ENCODE results near the gene PDAP1. TPM values are rescaled to one million over a fixed set of nuclear protein-coding genes. Genes with fewer than 3 reads are reported as not detected.

Gene PDAP1
- total and polyA plus RNA-seq, 2 experiments from 2014 or later, result 93.1 to 134 TPM

- peaks cover 93% of the 10 kb centered on the region for H3K36me3 Mint-ChIP-seq (ENCODE audit: low read depth)
Observed at GRCh38 chr7:99456288-99456687, 47.9 kb upstream of the PDAP1 start.

More at GRCh38 chr7:99456288-99456687, 47.9 kb upstream of the PDAP1 start:
- H3K27ac Mint-ChIP-seq, result no peak overlapping the region
- no peaks in the 10 kb centered on the region for H3K4me1 ChIP-seq (ENCODE audit: insufficient read depth)
- peaks cover 30% of the 10 kb centered on the region for H4K20me1 ChIP-seq (replicated peaks; ENCODE audit: insufficient read depth)
- H3F3A ChIP-seq (replicated peaks; ENCODE audit: low read depth), result peaks cover 49% of the 10 kb centered on the region
- DNase-seq (ENCODE audit: low spot score) (no peak), ATAC-seq (no peak)
- peaks cover 35% of the 10 kb centered on the region for H3K79me2 ChIP-seq (replicated peaks; ENCODE audit: insufficient read depth)
- H3K4me1 Mint-ChIP-seq, result 0 out of 3 replicates have a peak, but pooled peaks cover 4% of the 10 kb centered on the region
- TF ChIP-seq EZH2 (IDR thresholded peaks at IDR 0.05; ENCODE audit: low read depth, unreplicated experiment) (no peak), POLR2AphosphoS5 (IDR thresholded peaks at IDR 0.05; ENCODE audit: low read depth) (no peak), ZNF114 (CRISPR knock-in tag; IDR thresholded peaks at IDR 0.05) (no peak), REST (IDR thresholded peaks at IDR 0.05; ENCODE audit: unreplicated experiment) (no peak), EZH2phosphoT487 (IDR thresholded peaks at IDR 0.05; ENCODE audit: unreplicated experiment) (no peak), ZNF331 (CRISPR knock-in tag; IDR thresholded peaks at IDR 0.05; ENCODE audit: low read depth) (no peak), ZNF462 (CRISPR knock-in tag; IDR thresholded peaks at IDR 0.05) (no peak), ETS1 (IDR thresholded peaks at IDR 0.05) (no peak), CTCF (conservative IDR thresholded peaks at IDR 0.05; ENCODE audit: low read depth in 2 of 2) (no peak), STAT1 (IDR thresholded peaks at IDR 0.05; ENCODE audit: unreplicated experiment) (no peak), JUNB (IDR thresholded peaks at IDR 0.05; ENCODE audit: unreplicated experiment) (no peak), CREB1 (CRISPR knock-in tag; IDR thresholded peaks at IDR 0.05; ENCODE audit: low read depth) (no peak), NANOG (IDR thresholded peaks at IDR 0.05; ENCODE audit: borderline replicate concordance) (no peak)
- no peak overlapping the region for H2AFZ ChIP-seq
- H3K9me3 Mint-ChIP-seq, result no peaks in the 10 kb centered on the region
- peak overlapping the region; percentile 81 for H3K27ac ChIP-seq (ENCODE audit: low read depth)
- peaks cover 16% of the 10 kb centered on the region for H3K36me3 ChIP-seq (ENCODE audit: insufficient read depth)
- no peak overlapping the region for H3K4me2 ChIP-seq
- no peak overlapping the region for H3K4me3 Mint-ChIP-seq
- H3K27me3 ChIP-seq (ENCODE audit: insufficient read depth), result no peaks in the 10 kb centered on the region
- H3K9me2 ChIP-seq (ENCODE audit: insufficient read depth), result no peaks in the 10 kb centered on the region
- H3K4me3 ChIP-seq, result no peak overlapping the region
- peaks cover 26% of the 10 kb centered on the region for H3K27me3 Mint-ChIP-seq (ENCODE audit: insufficient read depth, low read depth, poor library complexity)
